GM12891 (cell line): ENCODE results near the gene TMEM168.
"Not testable (repeated sequence)": the region's sequence is repeated elsewhere in the genome, so short reads cannot be mapped to it uniquely, and the experiment has no call there.

Experiments used
- POLR2A ChIP-seq: IDR thresholded peaks from 2 replicates; pipeline ENCODE4 v1.6.1; 2011; ENCODE audit warnings: low read depth, low read length, control low read depth
- POLR2AphosphoS5 ChIP-seq: IDR thresholded peaks from 2 replicates; pipeline ENCODE4 v1.6.1; 2011; ENCODE audit warnings: low read depth, low read length, control low read depth

DNA sequence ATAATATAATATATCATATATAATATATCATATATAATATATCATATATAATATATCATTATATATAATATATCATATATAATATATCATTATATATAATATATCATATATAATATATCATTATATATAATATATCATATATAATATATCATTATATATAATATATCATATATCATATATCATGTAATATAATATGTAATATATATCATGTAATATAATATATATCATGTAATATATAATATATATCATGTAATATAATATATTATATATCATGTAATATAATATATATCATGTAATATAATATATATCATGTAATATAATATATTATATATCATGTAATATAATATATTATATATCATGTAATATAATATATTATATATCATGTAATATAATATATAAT, 6.4 kb upstream of the TMEM168 start:
- TF ChIP-seq POLR2A, POLR2AphosphoS5: not testable (repeated sequence)
